ENCODE measurements around the gene BPIFB1. TPM values are rescaled to one million over a fixed set of nuclear protein-coding genes. Genes with fewer than 3 reads are reported as not detected.

Gene BPIFB1
- total and polyA plus RNA-seq, 2 of the 8 experiments (the other 6 are each of a cell fraction or from before 2014, with no cell fraction given), result not detected

- TF ChIP-seq TBP (IDR thresholded peaks at IDR 0.05; ENCODE audit: low read depth, low read length), result peak; percentile 73; the same call in 1 of the 2 replicates
- no peak for TF ChIP-seq SIX5 (IDR thresholded peaks at IDR 0.05; ENCODE audit: low read depth, low read length)
- TF ChIP-seq CHD7 (IDR thresholded peaks at IDR 0.05; ENCODE audit: insufficient replicate concordance, low read length), result no peak
- peak; percentile 94 to 97 (median 97) for TF ChIP-seq CTCF (IDR thresholded peaks at IDR 0.05; ENCODE audit: control extremely low read depth in 1 of 3, insufficient read depth in 1 of 3, low read depth in 1 of 3, low read length in 3 of 3)
- no peak for TF ChIP-seq NRF1 (IDR thresholded peaks at IDR 0.05; ENCODE audit: low read depth, low read length)
- no peak for TF ChIP-seq SRF (IDR thresholded peaks at IDR 0.05; ENCODE audit: low read depth, low read length)
- TF ChIP-seq MAX (IDR thresholded peaks at IDR 0.05), result peak; percentile 66
- TF ChIP-seq KDM5A (IDR thresholded peaks at IDR 0.05; ENCODE audit: low read length), result no peak
- no peak for TF ChIP-seq KDM1A (IDR thresholded peaks at IDR 0.05; ENCODE audit: borderline replicate concordance, low read length)
Measured at GRCh38 chr20:33299111-33299603, 16.1 kb downstream of the BPIFB1 start (continued).

All from H1 (cell line).